Activated naive CD4-positive, alpha-beta T cell treated with anti-CD3 and anti-CD28 coated beads, Interleukin-2, amount 50 U/mL, for 24 hours (primary cell): ENCODE measurements around the gene BCL7A.
"Not testable (repeated sequence)": the region's sequence is repeated elsewhere in the genome, so short reads cannot be mapped to it uniquely, and the experiment has no call there.

ENCODE experiments used
- H3K27ac Mint-ChIP-seq: one replicate; pipeline ENCODE4 v1.8.0; 2021; ENCODE audit warnings: mild to moderate bottlenecking, mixed read lengths
- H3K27me3 Mint-ChIP-seq: one replicate; pipeline ENCODE4 v1.8.0; 2021; ENCODE audit warnings: mixed read lengths
- H3K36me3 Mint-ChIP-seq: one replicate; pipeline ENCODE4 v1.8.0; 2021; ENCODE audit warnings: mixed read lengths
- H3K4me1 Mint-ChIP-seq: one replicate; pipeline ENCODE4 v1.8.0; 2021; ENCODE audit warnings: mixed read lengths
- H3K4me3 Mint-ChIP-seq: one replicate; pipeline ENCODE4 v1.8.0; 2021; ENCODE audit warnings: mild to moderate bottlenecking, mixed read lengths
- H3K9me3 Mint-ChIP-seq: one replicate; pipeline ENCODE4 v1.8.0; 2021; ENCODE audit warnings: mixed read lengths

Gene BCL7A

GRCh38 chr12:122029620-122030423 is 8.1 kb downstream of the BCL7A start:
- H3K36me3 Mint-ChIP-seq, result no peaks in the 10 kb centered on the region
- no peak overlapping the region for H3K4me3 Mint-ChIP-seq
- no peak overlapping the region for H3K27ac Mint-ChIP-seq
- no peaks in the 10 kb centered on the region for H3K4me1 Mint-ChIP-seq
- no peaks in the 10 kb centered on the region for H3K9me3 Mint-ChIP-seq
- no peaks in the 10 kb centered on the region for H3K27me3 Mint-ChIP-seq

GRCh38 chr12:122030424-122031035 is 8.8 kb downstream of the BCL7A start:
- no peaks in the 10 kb centered on the region for H3K27me3 Mint-ChIP-seq
- no peaks in the 10 kb centered on the region for H3K4me1 Mint-ChIP-seq
- H3K27ac Mint-ChIP-seq, result no peak overlapping the region
- no peaks in the 10 kb centered on the region for H3K36me3 Mint-ChIP-seq
- H3K4me3 Mint-ChIP-seq, result no peak overlapping the region
- no peaks in the 10 kb centered on the region for H3K9me3 Mint-ChIP-seq

GRCh38 chr12:122031342-122032216 is 9.9 kb downstream of the BCL7A start:
- Mint-ChIP-seq H3K4me1 (no peaks in the 10 kb centered on the region), H3K27me3 (no peaks in the 10 kb centered on the region), H3K36me3 (no peaks in the 10 kb centered on the region), H3K4me3 (no peak overlapping the region), H3K9me3 (no peaks in the 10 kb centered on the region), H3K27ac (no peak overlapping the region)

- Mint-ChIP-seq H3K4me3 (no peak overlapping the region), H3K27me3 (no peaks in the 10 kb centered on the region), H3K27ac (no peak overlapping the region), H3K4me1 (no peaks in the 10 kb centered on the region), H3K9me3 (no peaks in the 10 kb centered on the region), H3K36me3 (no peaks in the 10 kb centered on the region)
Measured at GRCh38 chr12:122032580-122032979, 10.9 kb downstream of the BCL7A start.

GRCh38 chr12:122035292-122035691 is 13.6 kb downstream of the BCL7A start:
- Mint-ChIP-seq H3K36me3 (no peaks in the 10 kb centered on the region), H3K9me3 (no peaks in the 10 kb centered on the region), H3K4me1 (no peaks in the 10 kb centered on the region), H3K27me3 (no peaks in the 10 kb centered on the region), H3K27ac (no peak overlapping the region), H3K4me3 (no peak overlapping the region)

- Mint-ChIP-seq H3K36me3 (no peaks in the 10 kb centered on the region), H3K4me3 (no peak overlapping the region), H3K27me3 (no peaks in the 10 kb centered on the region), H3K9me3 (no peaks in the 10 kb centered on the region), H3K4me1 (no peaks in the 10 kb centered on the region), H3K27ac (no peak overlapping the region)
Measured at GRCh38 chr12:122036153-122036552, 14.5 kb downstream of the BCL7A start.

- H3K4me3 Mint-ChIP-seq, result no peak overlapping the region
- H3K36me3 Mint-ChIP-seq, result no peaks in the 10 kb centered on the region
- H3K27ac Mint-ChIP-seq, result no peak overlapping the region
- H3K9me3 Mint-ChIP-seq, result no peaks in the 10 kb centered on the region
- H3K4me1 Mint-ChIP-seq, result no peaks in the 10 kb centered on the region
- no peaks in the 10 kb centered on the region for H3K27me3 Mint-ChIP-seq
Measured at GRCh38 chr12:122040579-122041386, 19.1 kb downstream of the BCL7A start.

- H3K36me3 Mint-ChIP-seq, H3K4me1 Mint-ChIP-seq, H3K4me3 Mint-ChIP-seq, H3K27ac Mint-ChIP-seq, H3K27me3 Mint-ChIP-seq, H3K9me3 Mint-ChIP-seq: not testable (repeated sequence)
Measured at GRCh38 chr12:122041458-122041857, 19.8 kb downstream of the BCL7A start.

GRCh38 chr12:122042910-122043309 is 21.2 kb downstream of the BCL7A start:
- Mint-ChIP-seq H3K4me3 (no peak overlapping the region), H3K36me3 (no peaks in the 10 kb centered on the region), H3K27ac (no peak overlapping the region), H3K9me3 (no peaks in the 10 kb centered on the region), H3K27me3 (no peaks in the 10 kb centered on the region), H3K4me1 (no peaks in the 10 kb centered on the region)

- H3K4me3 Mint-ChIP-seq, result no peak overlapping the region
- no peaks in the 10 kb centered on the region for H3K27me3 Mint-ChIP-seq
- no peaks in the 10 kb centered on the region for H3K36me3 Mint-ChIP-seq
- H3K9me3 Mint-ChIP-seq, result no peaks in the 10 kb centered on the region
- no peaks in the 10 kb centered on the region for H3K4me1 Mint-ChIP-seq
- no peak overlapping the region for H3K27ac Mint-ChIP-seq
Measured at GRCh38 chr12:122043476-122043875, 21.8 kb downstream of the BCL7A start.

- no peaks in the 10 kb centered on the region for H3K36me3 Mint-ChIP-seq
- H3K9me3 Mint-ChIP-seq, result no peaks in the 10 kb centered on the region
- no peak overlapping the region for H3K4me3 Mint-ChIP-seq
- H3K4me1 Mint-ChIP-seq, result no peaks in the 10 kb centered on the region
- H3K27me3 Mint-ChIP-seq, result no peaks in the 10 kb centered on the region
- H3K27ac Mint-ChIP-seq, result no peak overlapping the region
Measured at GRCh38 chr12:122045262-122045661, 23.6 kb downstream of the BCL7A start.

- H3K27me3 Mint-ChIP-seq, result no peaks in the 10 kb centered on the region
- H3K4me1 Mint-ChIP-seq, result no peaks in the 10 kb centered on the region
- no peaks in the 10 kb centered on the region for H3K36me3 Mint-ChIP-seq
- no peaks in the 10 kb centered on the region for H3K9me3 Mint-ChIP-seq
- no peak overlapping the region for H3K27ac Mint-ChIP-seq
- H3K4me3 Mint-ChIP-seq, result no peak overlapping the region
Measured at GRCh38 chr12:122046145-122046544, 24.5 kb downstream of the BCL7A start.

GRCh38 chr12:122048151-122048550 is 26.5 kb downstream of the BCL7A start:
- H3K36me3 Mint-ChIP-seq, result no peaks in the 10 kb centered on the region
- H3K4me3 Mint-ChIP-seq, result no peak overlapping the region
- H3K27me3 Mint-ChIP-seq, result no peaks in the 10 kb centered on the region
- H3K27ac Mint-ChIP-seq, result no peak overlapping the region
- no peaks in the 10 kb centered on the region for H3K9me3 Mint-ChIP-seq
- H3K4me1 Mint-ChIP-seq, result no peaks in the 10 kb centered on the region

- H3K4me3 Mint-ChIP-seq, result no peak overlapping the region
- H3K36me3 Mint-ChIP-seq, result no peaks in the 10 kb centered on the region
- H3K9me3 Mint-ChIP-seq, result no peaks in the 10 kb centered on the region
- H3K27me3 Mint-ChIP-seq, result no peaks in the 10 kb centered on the region
- H3K27ac Mint-ChIP-seq, result no peak overlapping the region
- peaks cover 6% of the 10 kb centered on the region for H3K4me1 Mint-ChIP-seq
Measured at GRCh38 chr12:122049827-122050226, 28.1 kb downstream of the BCL7A start.

GRCh38 chr12:122050706-122051105 is 29.0 kb downstream of the BCL7A start:
- Mint-ChIP-seq H3K9me3 (no peaks in the 10 kb centered on the region), H3K4me1 (peaks cover 6% of the 10 kb centered on the region)

More at GRCh38 chr12:122050706-122051105, 29.0 kb downstream of the BCL7A start:
- Mint-ChIP-seq H3K36me3 (no peaks in the 10 kb centered on the region), H3K4me3 (no peak overlapping the region), H3K27me3 (no peaks in the 10 kb centered on the region), H3K27ac (no peak overlapping the region)
